Endothelial cell of umbilical vein (primary cell): ENCODE results near the gene VAC14.

Experiments used
- POLR2AphosphoS5 ChIP-seq: IDR thresholded peaks from 2 replicates; pipeline ENCODE4 v1.6.1; 2012; ENCODE audit warnings: low read depth, mild to moderate bottlenecking, control low read depth, low read length, moderate library complexity; ENCODE audit not compliant: insufficient read depth
- TF ChIP-seq, protein P1 (sequence below), 2 donors: IDR thresholded peaks; 1 replicate in 1 of 2; 2 replicates in 1 of 2; pipeline ENCODE4 v1.5.1; 2011; ENCODE audit warnings: low read length in 2 of 2, mild to moderate bottlenecking in 2 of 2, moderate library complexity in 2 of 2, control low read depth in 1 of 2, inconsistent platforms in 1 of 2, low read depth in 1 of 2; ENCODE audit not compliant: insufficient read depth in 1 of 2; ENCODE audit errors: extremely low read depth in 1 of 2

DNA sequence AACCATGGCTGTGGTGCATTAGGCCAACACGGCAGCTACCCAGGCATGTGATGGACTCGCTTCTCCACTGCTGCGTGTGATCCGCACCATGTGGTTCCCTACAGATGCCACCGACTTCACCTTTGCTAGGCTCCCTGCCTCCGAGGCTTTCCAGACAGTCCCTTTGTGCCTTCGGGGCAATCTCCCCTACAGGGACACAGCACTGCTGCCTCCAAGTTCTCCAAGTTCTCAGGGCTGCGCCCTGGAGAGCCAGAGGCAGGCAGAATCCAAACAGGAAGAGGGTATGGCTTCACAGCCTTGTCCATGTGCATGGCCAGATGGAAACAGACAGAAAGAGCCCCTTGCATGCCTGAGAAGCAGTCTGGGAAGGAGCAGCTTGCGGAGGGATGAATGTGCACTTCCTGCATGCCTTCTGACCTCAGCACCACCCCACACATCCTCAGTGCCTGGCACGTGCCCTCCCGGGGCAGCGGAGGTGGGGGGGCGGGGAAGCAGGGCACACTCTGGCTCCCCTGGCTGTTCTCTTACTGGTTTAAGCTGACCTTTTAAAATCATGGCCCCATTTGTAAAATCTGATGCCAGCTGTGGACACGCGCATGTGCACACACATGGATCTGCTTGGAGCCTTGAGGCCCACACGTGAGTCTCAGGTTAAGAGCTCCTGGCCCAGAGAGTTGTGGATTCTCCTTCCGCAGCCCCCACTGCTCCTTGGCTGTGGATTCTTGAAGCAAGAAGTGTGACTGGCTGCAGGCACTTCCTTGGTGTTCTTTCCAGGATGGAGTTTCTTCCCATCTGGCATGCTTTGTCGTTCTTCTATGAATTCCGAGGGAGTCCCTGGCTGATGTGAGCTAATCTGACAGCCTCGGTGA lies 59.8 kb downstream of the VAC14 start:
- peak; percentile 53 for TF ChIP-seq POLR2AphosphoS5
- TF ChIP-seq, protein P1, sequence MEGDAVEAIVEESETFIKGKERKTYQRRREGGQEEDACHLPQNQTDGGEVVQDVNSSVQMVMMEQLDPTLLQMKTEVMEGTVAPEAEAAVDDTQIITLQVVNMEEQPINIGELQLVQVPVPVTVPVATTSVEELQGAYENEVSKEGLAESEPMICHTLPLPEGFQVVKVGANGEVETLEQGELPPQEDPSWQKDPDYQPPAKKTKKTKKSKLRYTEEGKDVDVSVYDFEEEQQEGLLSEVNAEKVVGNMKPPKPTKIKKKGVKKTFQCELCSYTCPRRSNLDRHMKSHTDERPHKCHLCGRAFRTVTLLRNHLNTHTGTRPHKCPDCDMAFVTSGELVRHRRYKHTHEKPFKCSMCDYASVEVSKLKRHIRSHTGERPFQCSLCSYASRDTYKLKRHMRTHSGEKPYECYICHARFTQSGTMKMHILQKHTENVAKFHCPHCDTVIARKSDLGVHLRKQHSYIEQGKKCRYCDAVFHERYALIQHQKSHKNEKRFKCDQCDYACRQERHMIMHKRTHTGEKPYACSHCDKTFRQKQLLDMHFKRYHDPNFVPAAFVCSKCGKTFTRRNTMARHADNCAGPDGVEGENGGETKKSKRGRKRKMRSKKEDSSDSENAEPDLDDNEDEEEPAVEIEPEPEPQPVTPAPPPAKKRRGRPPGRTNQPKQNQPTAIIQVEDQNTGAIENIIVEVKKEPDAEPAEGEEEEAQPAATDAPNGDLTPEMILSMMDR (IDR thresholded peaks at IDR 0.05; ENCODE audit: extremely low read depth in 1 of 2, insufficient read depth in 1 of 2, low read depth in 1 of 2, low read length in 2 of 2), result no peak
